ENCODE measurements around the gene WTIP.

The WTIP gene

DNA sequence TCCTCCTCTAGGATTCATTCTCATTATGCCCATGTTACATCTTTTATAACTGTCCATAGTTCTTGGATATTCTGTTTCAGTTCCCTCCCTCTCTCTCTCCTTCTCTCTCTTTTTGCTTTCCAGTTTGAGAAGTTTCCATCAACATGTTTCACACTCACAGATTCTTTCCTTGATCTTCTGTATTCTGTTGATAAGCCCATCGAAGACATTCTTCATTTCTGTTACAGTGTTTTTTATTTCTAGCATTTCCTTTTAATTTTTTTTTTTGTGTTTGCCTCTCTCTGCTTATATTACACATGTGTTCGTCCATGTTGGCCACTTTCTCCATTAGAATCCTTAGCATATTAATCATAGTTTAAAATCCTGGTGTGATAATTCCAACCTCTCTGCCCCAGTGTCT is 68.3 kb downstream of the WTIP start:
- no peak overlapping the region for H3K4me3 ChIP-seq (ENCODE audit: control insufficient read depth in 1 of 7, extremely low read depth in 1 of 7, insufficient read depth in 4 of 7, low read depth in 2 of 7, low read length in 6 of 7)
- H3K27ac ChIP-seq (ENCODE audit: insufficient read depth in 1 of 2, low read depth in 1 of 2, low read length in 2 of 2, poor library complexity in 1 of 2, severe bottlenecking in 2 of 2) = no peak overlapping the region
- DNase-seq = no peak
- H3K36me3 ChIP-seq (ENCODE audit: control insufficient read depth in 4 of 4, insufficient read depth in 4 of 4, low read length in 3 of 4) = no peaks in the 10 kb centered on the region
- POLR2A ChIA-PET = no interaction called here
- CTCF ChIA-PET = no interaction called here
- H3K4me1 ChIP-seq (ENCODE audit: control extremely low read depth in 1 of 4, control insufficient read depth in 4 of 4, insufficient read depth in 4 of 4, low read length in 3 of 4) = no peaks in the 10 kb centered on the region
- no CpG with 5 or more reads among the region's 2 CpGs for WGBS (ENCODE audit: insufficient coverage)
- H3K27me3 ChIP-seq (replicated peaks in 2 of 5; ENCODE audit: control insufficient read depth in 4 of 5, insufficient read depth in 5 of 5, low read length in 4 of 5) = no peaks in the 10 kb centered on the region
- peaks cover 2 to 16% (median 7%) of the 10 kb centered on the region in 5 experiments for H3K9me3 ChIP-seq (ENCODE audit: control extremely low read depth in 1 of 5, control insufficient read depth in 4 of 5, insufficient read depth in 2 of 5, low read depth in 1 of 5, low read length in 4 of 5)

DNA sequence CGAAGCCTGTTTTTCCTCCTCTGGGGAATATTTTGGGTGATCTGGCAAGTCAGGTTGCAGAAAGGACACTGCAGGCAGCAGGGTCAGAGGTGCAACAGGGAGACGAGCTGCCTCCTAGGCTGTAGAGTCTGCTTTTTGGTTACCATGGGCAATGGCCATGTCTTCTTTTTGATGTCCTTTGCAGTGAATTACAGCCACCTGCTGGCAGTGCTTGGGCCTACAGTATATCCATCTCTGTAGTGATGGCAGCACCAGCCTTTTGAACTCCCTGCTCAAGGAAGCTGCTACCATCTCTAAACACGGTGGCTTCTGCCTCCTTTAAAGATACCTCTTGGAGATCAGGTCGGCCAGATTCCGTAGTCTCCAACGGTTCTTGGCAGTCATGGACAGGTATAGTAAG is 73.9 kb downstream of the WTIP start:
- CTCF ChIA-PET = no interaction called here
- H3K36me3 ChIP-seq (ENCODE audit: control insufficient read depth in 4 of 4, insufficient read depth in 4 of 4, low read length in 3 of 4) = no peaks in the 10 kb centered on the region
- peak in 1 of 3 donors; percentile 1 for DNase-seq
- POLR2A ChIA-PET = no interaction called here
- H3K27me3 ChIP-seq (replicated peaks in 2 of 5; ENCODE audit: control insufficient read depth in 4 of 5, insufficient read depth in 5 of 5, low read length in 4 of 5) = peaks cover 0 to 11% (median 3%) of the 10 kb centered on the region in 5 experiments
- no peaks in the 10 kb centered on the region for H3K4me1 ChIP-seq (ENCODE audit: control extremely low read depth in 1 of 4, control insufficient read depth in 4 of 4, insufficient read depth in 4 of 4, low read length in 3 of 4)
- H3K27ac ChIP-seq (ENCODE audit: insufficient read depth in 1 of 2, low read depth in 1 of 2, low read length in 2 of 2, poor library complexity in 1 of 2, severe bottlenecking in 2 of 2) = no peak overlapping the region
- 74% methylated on average over 2 of the region's 6 CpGs for WGBS (ENCODE audit: insufficient coverage)
- no peak overlapping the region for H3K4me3 ChIP-seq (ENCODE audit: control insufficient read depth in 1 of 7, extremely low read depth in 1 of 7, insufficient read depth in 4 of 7, low read depth in 2 of 7, low read length in 6 of 7)
- H3K9me3 ChIP-seq (ENCODE audit: control extremely low read depth in 1 of 5, control insufficient read depth in 4 of 5, insufficient read depth in 2 of 5, low read depth in 1 of 5, low read length in 4 of 5) = peaks cover 0 to 8% (median under 1%) of the 10 kb centered on the region in 5 experiments

DNA sequence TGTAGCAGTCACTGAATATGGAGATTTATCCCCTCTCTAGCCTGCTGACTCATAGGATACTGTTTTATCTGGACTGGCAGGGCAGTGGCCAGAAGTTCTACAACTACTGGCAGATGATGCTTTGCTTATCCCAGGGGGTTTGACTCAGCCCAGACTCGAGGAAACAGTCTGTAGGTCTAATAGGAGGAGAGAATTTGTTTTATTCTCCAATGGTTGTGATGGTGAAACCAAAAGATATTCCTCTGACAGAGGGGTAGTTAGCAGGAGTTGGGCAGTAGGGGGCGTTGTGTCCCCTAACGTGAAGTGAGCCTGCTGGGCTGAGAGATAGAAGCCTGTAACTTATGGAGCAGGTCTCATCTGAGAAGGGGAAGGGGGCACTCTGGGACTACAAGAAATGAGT is 74.9 kb downstream of the WTIP start:
- Histone ChIP-seq H3K9me3 (ENCODE audit: control extremely low read depth in 1 of 5, control insufficient read depth in 4 of 5, insufficient read depth in 2 of 5, low read depth in 1 of 5, low read length in 4 of 5) (peaks cover 0 to 4% (median 0%) of the 10 kb centered on the region in 5 experiments), H3K4me1 (ENCODE audit: control extremely low read depth in 1 of 4, control insufficient read depth in 4 of 4, insufficient read depth in 4 of 4, low read length in 3 of 4) (no peaks in the 10 kb centered on the region), H3K36me3 (ENCODE audit: control insufficient read depth in 4 of 4, insufficient read depth in 4 of 4, low read length in 3 of 4) (no peaks in the 10 kb centered on the region), H3K27ac (ENCODE audit: insufficient read depth in 1 of 2, low read depth in 1 of 2, low read length in 2 of 2, poor library complexity in 1 of 2, severe bottlenecking in 2 of 2) (no peak overlapping the region), H3K4me3 (ENCODE audit: control insufficient read depth in 1 of 7, extremely low read depth in 1 of 7, insufficient read depth in 4 of 7, low read depth in 2 of 7, low read length in 6 of 7) (no peak overlapping the region), H3K27me3 (replicated peaks in 2 of 5; ENCODE audit: control insufficient read depth in 4 of 5, insufficient read depth in 5 of 5, low read length in 4 of 5) (peaks cover 0 to 11% (median 3%) of the 10 kb centered on the region in 5 experiments)
- WGBS (ENCODE audit: insufficient coverage) = 0% methylated on average over 3 of the region's 3 CpGs
- POLR2A ChIA-PET = no interaction called here
- DNase-seq = peak in 2 of 3 donors; percentile 0 to 3
- CTCF ChIA-PET = no interaction called here

DNA sequence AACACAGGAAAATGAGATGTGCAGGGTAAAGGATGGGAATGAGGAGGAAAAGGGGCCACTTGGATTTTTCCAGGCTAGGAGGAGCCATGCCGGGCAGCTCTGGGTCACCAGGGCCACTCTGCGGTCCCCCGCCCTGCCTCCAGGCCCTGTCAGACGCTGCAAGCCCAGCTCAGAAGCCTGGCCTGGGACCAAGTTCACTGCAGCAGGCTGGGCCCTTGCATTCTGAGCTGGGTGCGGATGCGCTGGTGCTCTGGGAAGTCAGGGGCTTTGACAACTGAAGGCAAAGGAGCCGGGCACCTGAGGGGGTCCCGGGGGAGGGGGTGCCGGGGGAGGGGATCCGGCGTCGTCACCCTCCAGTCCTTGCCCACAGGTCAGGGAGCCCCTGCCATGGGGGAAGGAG is 77.5 kb downstream of the WTIP start:
- H3K4me1 ChIP-seq (ENCODE audit: control extremely low read depth in 1 of 4, control insufficient read depth in 4 of 4, insufficient read depth in 4 of 4, low read length in 3 of 4) = no peaks in the 10 kb centered on the region
- H3K27ac ChIP-seq (ENCODE audit: insufficient read depth in 1 of 2, low read depth in 1 of 2, low read length in 2 of 2, poor library complexity in 1 of 2, severe bottlenecking in 2 of 2) = no peak overlapping the region
- DNase-seq = no peak
- ChIA-PET CTCF (no interaction called here), POLR2A (no interaction called here)
- H3K27me3 ChIP-seq (replicated peaks in 2 of 5; ENCODE audit: control insufficient read depth in 4 of 5, insufficient read depth in 5 of 5, low read length in 4 of 5) = peaks cover 0 to 13% (median 3%) of the 10 kb centered on the region in 5 experiments
- no peak overlapping the region for H3K4me3 ChIP-seq (ENCODE audit: control insufficient read depth in 1 of 7, extremely low read depth in 1 of 7, insufficient read depth in 4 of 7, low read depth in 2 of 7, low read length in 6 of 7)
- WGBS (ENCODE audit: insufficient coverage) = 89% methylated on average over 4 of the region's 12 CpGs
- H3K36me3 ChIP-seq (ENCODE audit: control insufficient read depth in 4 of 4, insufficient read depth in 4 of 4, low read length in 3 of 4) = no peaks in the 10 kb centered on the region
- peaks cover 0 to 2% (median 0%) of the 10 kb centered on the region in 5 experiments for H3K9me3 ChIP-seq (ENCODE audit: control extremely low read depth in 1 of 5, control insufficient read depth in 4 of 5, insufficient read depth in 2 of 5, low read depth in 1 of 5, low read length in 4 of 5)

DNA sequence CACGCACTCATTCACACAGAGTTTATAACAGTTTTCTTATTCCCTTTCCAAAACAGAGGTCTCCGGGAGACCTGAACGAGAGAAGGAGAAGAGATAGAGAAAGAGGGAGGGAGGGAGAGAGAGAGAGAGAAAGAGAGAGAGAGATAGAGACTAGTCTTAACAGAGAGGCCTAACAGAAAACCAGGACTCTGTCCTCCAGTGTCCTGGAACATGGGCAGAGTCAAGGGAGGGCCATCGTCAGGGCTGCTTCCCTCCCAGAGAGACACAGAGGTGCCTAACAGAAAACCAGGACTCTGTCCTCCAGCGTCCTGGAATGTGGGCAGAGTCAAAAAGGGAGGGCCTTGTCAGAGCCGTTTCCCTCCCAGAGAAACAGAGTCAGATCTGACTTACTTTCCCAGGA is 78.7 kb downstream of the WTIP start:
- no peaks in the 10 kb centered on the region for H3K4me1 ChIP-seq (ENCODE audit: control extremely low read depth in 1 of 4, control insufficient read depth in 4 of 4, insufficient read depth in 4 of 4, low read length in 3 of 4)
- H3K27me3 ChIP-seq (replicated peaks in 2 of 5; ENCODE audit: control insufficient read depth in 4 of 5, insufficient read depth in 5 of 5, low read length in 4 of 5) = peaks cover 0 to 13% (median 3%) of the 10 kb centered on the region in 5 experiments
- no peak overlapping the region for H3K27ac ChIP-seq (ENCODE audit: insufficient read depth in 1 of 2, low read depth in 1 of 2, low read length in 2 of 2, poor library complexity in 1 of 2, severe bottlenecking in 2 of 2)
- 39% methylated on average over 4 of the region's 6 CpGs for WGBS (ENCODE audit: insufficient coverage)
- no peak overlapping the region for H3K4me3 ChIP-seq (ENCODE audit: control insufficient read depth in 1 of 7, extremely low read depth in 1 of 7, insufficient read depth in 4 of 7, low read depth in 2 of 7, low read length in 6 of 7)
- no peak for DNase-seq
- ChIA-PET POLR2A (no interaction called here), CTCF (no interaction called here)
- H3K36me3 ChIP-seq (ENCODE audit: control insufficient read depth in 4 of 4, insufficient read depth in 4 of 4, low read length in 3 of 4) = no peaks in the 10 kb centered on the region
- H3K9me3 ChIP-seq (ENCODE audit: control extremely low read depth in 1 of 5, control insufficient read depth in 4 of 5, insufficient read depth in 2 of 5, low read depth in 1 of 5, low read length in 4 of 5) = peaks cover 0 to 2% (median 0%) of the 10 kb centered on the region in 5 experiments
